ENCODE results near the gene CLEC14A.

CLEC14A gene

GRCh38 chr14:38255673-38256532, at the start of gene CLEC14A:
Gene CLEC14A, minus strand, starts transcription at chr14:38256093. Its CDS starts 71 bp downstream, at chr14:38256022.
- no peak for DNase-seq (ENCODE audit: low read depth in 1 of 2, low spot score in 1 of 2)

- DNase-seq (ENCODE audit: low read depth in 1 of 2, low spot score in 1 of 2), result no peak
These were observed 47.1 kb upstream of the CLEC14A start for GRCh38 chr14:38302966-38303365.

- no peak for DNase-seq (ENCODE audit: low read depth in 1 of 2, low spot score in 1 of 2)
These were observed 46.1 kb upstream of the CLEC14A start for GRCh38 chr14:38302034-38302433.

GRCh38 chr14:38297681-38298080, 41.8 kb upstream of the CLEC14A start:
- DNase-seq (ENCODE audit: low read depth in 1 of 2, low spot score in 1 of 2), result no peak

- no peak for DNase-seq (ENCODE audit: low read depth in 1 of 2, low spot score in 1 of 2)
These were observed 36.0 kb upstream of the CLEC14A start for GRCh38 chr14:38291681-38292467.

- DNase-seq (ENCODE audit: low read depth in 1 of 2, low spot score in 1 of 2), result no peak
These were observed 34.8 kb upstream of the CLEC14A start for GRCh38 chr14:38290601-38291188.

- no peak for DNase-seq (ENCODE audit: low read depth in 1 of 2, low spot score in 1 of 2)
These were observed 30.6 kb upstream of the CLEC14A start for GRCh38 chr14:38286452-38286851.

GRCh38 chr14:38285962-38286361, 30.1 kb upstream of the CLEC14A start:
- no peak for DNase-seq (ENCODE audit: low read depth in 1 of 2, low spot score in 1 of 2)

GRCh38 chr14:38282936-38283335, 27.0 kb upstream of the CLEC14A start:
- DNase-seq (ENCODE audit: low read depth in 1 of 2, low spot score in 1 of 2), result no peak

- DNase-seq (ENCODE audit: low read depth in 1 of 2, low spot score in 1 of 2), result no peak
These were observed 24.2 kb upstream of the CLEC14A start for GRCh38 chr14:38280081-38280480.

GRCh38 chr14:38279572-38279971, 23.7 kb upstream of the CLEC14A start:
- DNase-seq (ENCODE audit: low read depth in 1 of 2, low spot score in 1 of 2), result no peak

- DNase-seq (ENCODE audit: low read depth in 1 of 2, low spot score in 1 of 2), result no peak
These were observed 22.1 kb upstream of the CLEC14A start for GRCh38 chr14:38278035-38278434.

- no peak for DNase-seq (ENCODE audit: low read depth in 1 of 2, low spot score in 1 of 2)
These were observed 7.0 kb upstream of the CLEC14A start for GRCh38 chr14:38262844-38263243.

- no peak for DNase-seq (ENCODE audit: low read depth in 1 of 2, low spot score in 1 of 2)
These were observed 5.7 kb upstream of the CLEC14A start for GRCh38 chr14:38261620-38262019.

GRCh38 chr14:38257507-38257906, 1.6 kb upstream of the CLEC14A start:
- no peak for DNase-seq (ENCODE audit: low read depth in 1 of 2, low spot score in 1 of 2)

- DNase-seq (ENCODE audit: low read depth in 1 of 2, low spot score in 1 of 2), result no peak
These were observed 594 bp upstream of the CLEC14A start for GRCh38 chr14:38256533-38256840.

GRCh38 chr14:38255408-38255672, 553 bp downstream of the CLEC14A start:
- DNase-seq (ENCODE audit: low read depth in 1 of 2, low spot score in 1 of 2), result no peak

- no peak for DNase-seq (ENCODE audit: low read depth in 1 of 2, low spot score in 1 of 2)
These were observed 1.1 kb downstream of the CLEC14A start for GRCh38 chr14:38254571-38255407.

- no peak for DNase-seq (ENCODE audit: low read depth in 1 of 2, low spot score in 1 of 2)
These were observed 2.2 kb downstream of the CLEC14A start for GRCh38 chr14:38253676-38254075.

- DNase-seq (ENCODE audit: low read depth in 1 of 2, low spot score in 1 of 2), result no peak
These were observed 3.7 kb downstream of the CLEC14A start for GRCh38 chr14:38252066-38252710.

GRCh38 chr14:38250331-38250730, 5.6 kb downstream of the CLEC14A start:
- DNase-seq (ENCODE audit: low read depth in 1 of 2, low spot score in 1 of 2), result no peak

Data from activated CD4-positive, alpha-beta T cell treated with anti-CD3 and anti-CD28 coated beads, Interleukin-2, amount 50 U/mL, for 24 hours (primary cell).